ENCODE measurements around the gene SLC25A40.

DNA sequence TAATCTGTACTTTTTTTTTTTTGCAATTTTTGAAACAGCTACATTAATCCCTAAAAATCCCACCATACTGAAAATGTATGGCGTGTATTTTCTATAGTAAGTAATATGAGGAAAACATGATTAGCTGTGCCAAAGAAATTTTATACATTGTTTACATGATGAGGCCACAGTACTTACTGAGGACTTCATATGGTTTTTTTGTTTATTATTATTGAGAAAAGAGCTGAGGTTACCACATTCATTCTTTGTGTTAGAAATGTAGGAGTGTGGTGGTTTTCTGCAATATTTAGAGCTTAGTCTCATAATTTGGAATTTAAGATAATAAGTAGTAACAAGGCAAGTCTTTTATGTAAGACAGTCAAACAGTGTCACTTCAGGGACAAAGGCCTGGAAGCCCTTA is 45.1 kb downstream of the SLC25A40 start:
- TF ChIP-seq, protein P1, sequence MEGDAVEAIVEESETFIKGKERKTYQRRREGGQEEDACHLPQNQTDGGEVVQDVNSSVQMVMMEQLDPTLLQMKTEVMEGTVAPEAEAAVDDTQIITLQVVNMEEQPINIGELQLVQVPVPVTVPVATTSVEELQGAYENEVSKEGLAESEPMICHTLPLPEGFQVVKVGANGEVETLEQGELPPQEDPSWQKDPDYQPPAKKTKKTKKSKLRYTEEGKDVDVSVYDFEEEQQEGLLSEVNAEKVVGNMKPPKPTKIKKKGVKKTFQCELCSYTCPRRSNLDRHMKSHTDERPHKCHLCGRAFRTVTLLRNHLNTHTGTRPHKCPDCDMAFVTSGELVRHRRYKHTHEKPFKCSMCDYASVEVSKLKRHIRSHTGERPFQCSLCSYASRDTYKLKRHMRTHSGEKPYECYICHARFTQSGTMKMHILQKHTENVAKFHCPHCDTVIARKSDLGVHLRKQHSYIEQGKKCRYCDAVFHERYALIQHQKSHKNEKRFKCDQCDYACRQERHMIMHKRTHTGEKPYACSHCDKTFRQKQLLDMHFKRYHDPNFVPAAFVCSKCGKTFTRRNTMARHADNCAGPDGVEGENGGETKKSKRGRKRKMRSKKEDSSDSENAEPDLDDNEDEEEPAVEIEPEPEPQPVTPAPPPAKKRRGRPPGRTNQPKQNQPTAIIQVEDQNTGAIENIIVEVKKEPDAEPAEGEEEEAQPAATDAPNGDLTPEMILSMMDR (IDR thresholded peaks at IDR 0.05): no peak
- TF ChIP-seq POLR2A (IDR thresholded peaks at IDR 0.05): no peak

Data from sigmoid colon (tissue), 3 donors.